ENCODE data around the gene CRYBB1.

Gene CRYBB1

GRCh38 chr22:26574001-26574723, 43.7 kb downstream of the CRYBB1 start:
- DNase-seq: no peak

- no peak for DNase-seq
Observed at GRCh38 chr22:26573026-26573662, 44.7 kb downstream of the CRYBB1 start.

- no peak for DNase-seq
Observed at GRCh38 chr22:26570864-26571525, 46.8 kb downstream of the CRYBB1 start.

GRCh38 chr22:26570115-26570514, 47.7 kb downstream of the CRYBB1 start:
- DNase-seq: no peak

- no peak for DNase-seq
Observed at GRCh38 chr22:26568207-26568706, 49.6 kb downstream of the CRYBB1 start.

- no peak for DNase-seq
Observed at GRCh38 chr22:26567610-26568009, 50.2 kb downstream of the CRYBB1 start.

GRCh38 chr22:26566994-26567393, 50.8 kb downstream of the CRYBB1 start:
- no peak for DNase-seq

- DNase-seq: no peak
Observed at GRCh38 chr22:26565889-26566288, 51.9 kb downstream of the CRYBB1 start.

GRCh38 chr22:26565181-26565580, 52.6 kb downstream of the CRYBB1 start:
- no peak for DNase-seq

GRCh38 chr22:26564672-26565071, 53.2 kb downstream of the CRYBB1 start:
- no peak for DNase-seq

- DNase-seq: no peak
Observed at GRCh38 chr22:26564181-26564580, 53.6 kb downstream of the CRYBB1 start.

GRCh38 chr22:26563022-26563421, 54.8 kb downstream of the CRYBB1 start:
- DNase-seq: no peak

- no peak for DNase-seq
Observed at GRCh38 chr22:26561756-26562417, 55.9 kb downstream of the CRYBB1 start.

GRCh38 chr22:26559961-26560575, 57.8 kb downstream of the CRYBB1 start:
- DNase-seq: no peak

- no peak for DNase-seq
Observed at GRCh38 chr22:26558248-26558895, 59.5 kb downstream of the CRYBB1 start.

GRCh38 chr22:26556904-26557303, 60.9 kb downstream of the CRYBB1 start:
- no peak for DNase-seq

- DNase-seq: no peak
Observed at GRCh38 chr22:26555478-26555877, 62.3 kb downstream of the CRYBB1 start.

- DNase-seq: no peak
Observed at GRCh38 chr22:26554956-26555355, 62.9 kb downstream of the CRYBB1 start.

- DNase-seq: no peak
Observed at GRCh38 chr22:26553056-26553752, 64.6 kb downstream of the CRYBB1 start.

- DNase-seq: no peak
Observed at GRCh38 chr22:26552466-26552865, 65.4 kb downstream of the CRYBB1 start.

- DNase-seq: no peak
Observed at GRCh38 chr22:26551568-26551967, 66.3 kb downstream of the CRYBB1 start.
